Testis (tissue), 2 donors: Measurements from ENCODE around the gene GIPC2.

ENCODE experiments used
- CTCF ChIP-seq, 3 experiments: fragments of 450-650 bp in 2 of 3; fragments of 200-600 bp in 1 of 3; sonication (generic) in 1 of 3; IDR thresholded peaks; one replicate each; pipeline ENCODE4 v1.5.1; 2016 to 2019; ENCODE audit warnings: antibody characterized with exemption in 3 of 3, mild to moderate bottlenecking in 2 of 3, moderate library complexity in 1 of 3
- POLR2A ChIP-seq: fragments of 450-650 bp; IDR thresholded peaks from one replicate; pipeline ENCODE4 v1.6.1; 2017; ENCODE audit warnings: antibody characterized with exemption, mild to moderate bottlenecking, moderate library complexity

GRCh38 chr1:78029793-78030192, 16.0 kb upstream of the GIPC2 start:
- no peak for TF ChIP-seq CTCF (IDR thresholded peaks at IDR 0.05)
- TF ChIP-seq POLR2A, result no peak
